ENCODE data around the gene GPX6.
"Not testable (repeated sequence)": the region's sequence is repeated elsewhere in the genome, so short reads cannot be mapped to it uniquely, and the experiment has no call there.

GPX6 gene

DNA sequence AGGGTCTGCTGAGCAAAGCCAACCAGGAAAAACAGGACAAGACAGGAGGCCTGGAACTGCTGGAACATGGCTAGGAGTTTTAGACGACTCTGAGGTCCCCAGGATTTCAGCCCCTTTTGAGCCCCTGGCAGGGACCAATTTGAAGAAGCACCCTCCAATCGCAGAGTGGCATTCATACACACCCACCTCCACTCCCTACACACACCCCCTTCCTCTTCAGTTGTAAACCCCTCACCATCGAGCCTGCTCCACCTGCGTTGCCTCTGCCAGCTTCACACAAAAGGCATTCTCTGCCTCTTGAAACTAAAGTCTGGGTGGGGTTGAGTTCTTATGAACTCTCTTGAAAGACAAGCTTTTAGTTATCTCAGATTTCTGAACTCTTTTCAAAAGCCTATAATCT lies at the start of gene GPX6:
Gene GPX6, minus strand, starts transcription at position 118 of the 400 bp plus-strand sequence. Its CDS starts 50 bp downstream, at position 68.
- H3K36me3 ChIP-seq = no peaks in the 10 kb centered on the region
- no peaks in the 10 kb centered on the region for H3K27me3 ChIP-seq
- H3K4me3 ChIP-seq = no peak within 1 kb of the TSS
- H3K27ac ChIP-seq = no peak within 1 kb of the TSS
- no peak within 1 kb of the TSS for H3K4me2 ChIP-seq
- no peaks in the 10 kb centered on the region for H4K20me1 ChIP-seq
- H3K9me3 ChIP-seq = peaks cover 10% of the 10 kb centered on the region
- no peak within 1 kb of the TSS for H3K9ac ChIP-seq
- no peaks in the 10 kb centered on the region for H3K4me1 ChIP-seq
- no peak for TF ChIP-seq Cebpa-rat (IDR thresholded peaks at IDR 0.05)

- Histone ChIP-seq H3K27ac (no peak overlapping the region), H3K4me2 (no peak overlapping the region), H3K27me3 (no peaks in the 10 kb centered on the region), H3K9me3 (peaks cover 8% of the 10 kb centered on the region; the same call in 1 of the 2 replicates), H3K4me1 (no peaks in the 10 kb centered on the region), H3K36me3 (no peaks in the 10 kb centered on the region), H4K20me1 (no peaks in the 10 kb centered on the region), H3K9ac (no peak overlapping the region), H3K4me3 (no peak overlapping the region)
- TF ChIP-seq Cebpa-rat (IDR thresholded peaks at IDR 0.05) = no peak
Observed at GRCh38 chr6:28563430-28564095, 48.0 kb upstream of the GPX6 start.

DNA sequence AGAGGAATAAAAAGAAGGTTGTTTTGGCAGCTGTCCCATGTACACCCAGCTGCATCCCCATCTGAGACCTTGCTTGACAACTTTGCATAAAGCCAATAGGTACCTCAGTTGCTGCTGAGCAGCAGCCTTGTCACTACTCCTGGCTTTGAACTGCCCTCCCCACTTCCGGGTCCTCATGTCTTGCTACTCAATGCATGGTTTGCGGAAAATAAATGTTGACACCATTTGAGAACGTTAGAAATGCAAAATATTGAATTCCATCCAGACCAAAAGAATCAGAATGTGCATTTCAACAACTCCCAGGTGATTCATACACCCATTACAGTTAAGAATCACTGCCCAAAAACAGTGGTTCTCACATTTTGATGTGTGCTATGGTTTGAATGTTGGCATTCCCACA lies 43.0 kb upstream of the GPX6 start:
- Histone ChIP-seq H3K9ac (no peak overlapping the region), H3K4me3 (no peak overlapping the region), H3K4me1 (no peaks in the 10 kb centered on the region), H3K36me3 (no peaks in the 10 kb centered on the region), H3K27ac (no peak overlapping the region), H3K9me3 (no peaks in the 10 kb centered on the region), H3K4me2 (no peak overlapping the region), H4K20me1 (no peaks in the 10 kb centered on the region), H3K27me3 (no peaks in the 10 kb centered on the region)
- no peak for TF ChIP-seq Cebpa-rat (IDR thresholded peaks at IDR 0.05)

- Histone ChIP-seq H3K4me1 (no peaks in the 10 kb centered on the region), H3K27ac (no peak overlapping the region), H3K9me3 (no peaks in the 10 kb centered on the region), H3K36me3 (no peaks in the 10 kb centered on the region), H3K4me2 (no peak overlapping the region), H4K20me1 (no peaks in the 10 kb centered on the region), H3K4me3 (no peak overlapping the region), H3K27me3 (no peaks in the 10 kb centered on the region), H3K9ac (no peak overlapping the region)
- TF ChIP-seq Cebpa-rat (IDR thresholded peaks at IDR 0.05) = no peak
Observed at GRCh38 chr6:28555136-28555535, 39.5 kb upstream of the GPX6 start.

DNA sequence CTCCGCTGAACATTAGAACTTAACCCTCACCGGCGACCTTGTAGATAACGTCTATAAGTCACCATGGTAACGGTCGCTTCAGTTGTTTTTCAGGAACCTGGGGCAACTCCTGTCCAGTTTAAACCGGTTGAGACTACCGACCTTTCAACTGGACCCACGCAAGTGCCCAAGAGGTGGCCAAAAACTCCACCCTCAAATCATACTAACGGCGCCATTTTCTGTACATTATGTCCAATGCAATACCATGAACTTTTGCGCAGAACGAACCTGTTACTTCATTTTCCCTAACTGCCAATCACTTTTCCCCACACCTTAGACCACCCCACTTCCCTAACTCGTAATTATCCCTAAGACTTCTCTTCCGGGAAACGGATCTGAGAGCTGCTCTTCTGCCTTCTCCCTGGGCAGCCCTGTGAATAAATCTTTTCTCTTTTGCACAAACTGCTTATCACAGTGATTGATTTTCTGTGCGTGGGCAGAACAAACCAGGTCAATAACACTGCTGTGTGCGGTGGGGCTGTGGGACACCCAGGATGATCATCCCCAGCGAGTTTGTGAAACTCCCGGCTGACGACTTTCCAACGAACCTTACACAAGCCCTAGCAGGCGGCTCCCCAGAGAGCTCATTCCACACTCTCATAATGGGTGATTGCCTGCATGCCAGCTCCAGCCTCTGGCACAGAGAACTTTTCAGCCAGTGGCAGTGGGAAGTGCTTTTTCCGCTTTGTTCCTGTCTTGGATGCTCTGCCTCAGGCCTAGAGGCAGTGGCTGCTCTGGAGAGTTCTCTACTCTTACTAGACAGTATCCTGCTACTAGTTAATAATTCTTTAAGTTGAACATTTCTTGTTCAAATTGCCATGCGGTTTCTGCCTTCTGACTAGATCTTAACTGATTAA lies 38.6 kb upstream of the GPX6 start:
- Histone ChIP-seq H3K27ac (no peak overlapping the region), H3K36me3 (no peaks in the 10 kb centered on the region), H3K9me3 (no peaks in the 10 kb centered on the region), H3K4me2 (no peak overlapping the region), H3K9ac (no peak overlapping the region), H3K27me3 (no peaks in the 10 kb centered on the region), H3K4me3 (no peak overlapping the region), H3K4me1 (no peaks in the 10 kb centered on the region), H4K20me1 (no peaks in the 10 kb centered on the region)
- TF ChIP-seq Cebpa-rat (IDR thresholded peaks at IDR 0.05) = no peak

DNA sequence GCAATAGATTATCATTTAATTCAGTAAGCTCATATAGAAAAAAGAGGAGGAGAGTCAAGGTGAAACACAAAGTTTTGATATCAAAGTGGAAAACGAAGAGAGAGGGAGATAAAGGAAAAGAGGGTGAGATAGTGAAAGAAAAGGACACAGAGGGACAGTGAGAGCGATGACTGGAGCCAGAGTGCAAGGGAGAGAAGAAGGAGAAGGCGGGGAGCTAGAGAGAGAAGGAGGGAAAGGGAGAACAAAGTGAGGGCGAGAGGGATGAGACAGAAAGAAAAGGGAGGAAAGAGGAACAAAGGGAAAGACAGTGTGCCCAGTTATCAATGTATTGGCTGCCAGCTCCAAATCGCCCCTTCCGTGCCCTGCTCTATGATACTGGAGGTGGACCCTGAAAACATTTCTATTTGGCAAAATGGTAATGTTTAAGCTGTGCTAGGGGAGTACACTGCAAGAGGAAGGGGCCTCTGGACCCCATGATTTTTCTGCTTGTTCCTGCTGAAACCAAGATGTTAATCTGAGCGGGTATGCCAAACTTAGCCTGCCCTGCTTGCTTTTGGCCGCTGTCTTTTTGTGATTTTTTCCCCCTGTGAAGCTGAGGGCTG lies 37.9 kb upstream of the GPX6 start:
- Histone ChIP-seq H3K9ac (no peak overlapping the region), H3K27ac (no peak overlapping the region), H3K4me3 (no peak overlapping the region), H3K4me2 (no peak overlapping the region), H3K27me3 (no peaks in the 10 kb centered on the region), H4K20me1 (no peaks in the 10 kb centered on the region), H3K9me3 (no peaks in the 10 kb centered on the region), H3K4me1 (no peaks in the 10 kb centered on the region), H3K36me3 (no peaks in the 10 kb centered on the region)
- no peak for TF ChIP-seq Cebpa-rat (IDR thresholded peaks at IDR 0.05)

- H3K36me3 ChIP-seq = no peaks in the 10 kb centered on the region
- H3K9ac ChIP-seq = no peak overlapping the region
- no peak for TF ChIP-seq Cebpa-rat (IDR thresholded peaks at IDR 0.05)
- H4K20me1 ChIP-seq = no peaks in the 10 kb centered on the region
- H3K4me1 ChIP-seq = no peaks in the 10 kb centered on the region
- no peaks in the 10 kb centered on the region for H3K9me3 ChIP-seq
- no peak overlapping the region for H3K4me2 ChIP-seq
- H3K27ac ChIP-seq = no peak overlapping the region
- H3K27me3 ChIP-seq = no peaks in the 10 kb centered on the region
- no peak overlapping the region for H3K4me3 ChIP-seq
Observed at GRCh38 chr6:28551891-28552666, 36.5 kb upstream of the GPX6 start.

DNA sequence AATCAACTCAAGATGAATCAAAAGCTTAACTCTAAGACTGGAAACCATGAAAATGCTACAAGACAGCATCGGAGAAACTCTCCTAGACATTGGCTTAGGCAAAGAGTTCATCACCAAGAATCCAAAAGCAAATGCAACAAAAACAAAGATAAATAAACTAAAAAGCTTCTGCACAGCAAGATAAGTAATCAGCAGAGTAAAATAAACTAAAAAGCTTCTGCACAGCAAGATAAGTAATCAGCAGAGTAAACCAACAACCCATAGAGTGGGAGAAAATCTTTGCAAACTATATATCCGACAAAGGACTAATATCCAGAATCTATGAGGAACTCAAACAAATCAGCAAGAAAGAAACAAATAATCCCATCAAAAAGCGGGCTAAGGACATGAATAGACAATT lies 31.4 kb upstream of the GPX6 start:
- not testable (repeated sequence) for H3K27me3 ChIP-seq, H3K4me1 ChIP-seq, H3K9me3 ChIP-seq, H3K4me3 ChIP-seq, H4K20me1 ChIP-seq, H3K36me3 ChIP-seq, H3K4me2 ChIP-seq, H3K9ac ChIP-seq, H3K27ac ChIP-seq

DNA sequence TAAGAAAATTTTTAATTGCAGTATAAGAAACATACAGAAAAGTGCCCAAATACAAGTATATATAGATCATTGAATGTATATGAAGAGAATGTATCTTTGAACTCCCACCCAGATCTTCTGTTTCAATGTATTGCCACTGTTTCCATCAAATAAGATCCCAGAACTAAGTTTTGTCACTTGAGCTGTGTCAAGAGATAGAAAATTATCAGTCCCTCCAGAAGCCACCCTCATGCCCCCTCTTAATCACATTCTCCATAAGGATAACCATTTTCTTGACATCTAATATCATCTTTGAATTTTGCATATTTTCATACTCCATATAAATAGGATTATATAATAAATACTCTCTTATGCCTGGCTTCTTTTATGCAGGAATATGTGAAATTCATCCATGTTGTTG lies 30.4 kb upstream of the GPX6 start:
- Histone ChIP-seq H3K27ac (no peak overlapping the region), H3K36me3 (no peaks in the 10 kb centered on the region), H3K4me1 (no peaks in the 10 kb centered on the region), H3K4me2 (no peak overlapping the region), H3K9me3 (peaks cover 4% of the 10 kb centered on the region), H3K27me3 (no peaks in the 10 kb centered on the region; the same call in 1 of the 2 replicates), H4K20me1 (no peaks in the 10 kb centered on the region), H3K9ac (no peak overlapping the region), H3K4me3 (no peak overlapping the region)
- TF ChIP-seq Cebpa-rat (IDR thresholded peaks at IDR 0.05) = no peak
